DND-41 (cell line): ENCODE data around the gene AHCYL2.

ENCODE experiments used
- ATAC-seq: fragments of 200-7000 bp; cut with Tn5 transposase; 3 replicates; pipeline ENCODE4 v1.9.1; 2021; ENCODE audit warnings: low read depth; ENCODE audit not compliant: insufficient read depth
- DNase-seq: peaks from one replicate; pipeline ENCODE4 v3.0.0-alpha.2; 2020
- H2AFZ ChIP-seq: 2 replicates; pipeline ENCODE4 v1.6.0; 2012; ENCODE audit warnings: low read depth, low read length
- H3K27ac ChIP-seq: 2 replicates; pipeline ENCODE4 v1.5.1; 2012; ENCODE audit warnings: low read length, inconsistent platforms
- H3K27me3 ChIP-seq: fragments of 200-600 bp; sonication (generic); 2 replicates; pipeline ENCODE4 v1.6.0; 2012; ENCODE audit warnings: low read length, mild to moderate bottlenecking, inconsistent platforms; ENCODE audit not compliant: insufficient read depth, poor library complexity
- H3K36me3 ChIP-seq: 2 replicates; pipeline ENCODE4 v1.5.1; 2012; ENCODE audit warnings: low read length, inconsistent platforms; ENCODE audit not compliant: insufficient read depth
- H3K4me1 ChIP-seq: 2 replicates; pipeline ENCODE4 v1.5.1; 2012; ENCODE audit warnings: mild to moderate bottlenecking, low read length; ENCODE audit not compliant: insufficient read depth
- H3K4me2 ChIP-seq: 2 replicates; pipeline ENCODE4 v1.6.0; 2012; ENCODE audit warnings: mild to moderate bottlenecking, moderate library complexity, low read length, inconsistent platforms; ENCODE audit not compliant: insufficient read depth
- H3K4me3 ChIP-seq, 2 experiments: fragments of 200-600 bp in 1 of 2; shearing (Covaris generic) in 1 of 2; 2 replicates each; pipeline ENCODE4 v1.5.1; 2012 to 2016; ENCODE audit warnings: inconsistent platforms in 2 of 2, low read length in 2 of 2, mild to moderate bottlenecking in 2 of 2, low read depth in 1 of 2, moderate library complexity in 1 of 2
- H3K79me2 ChIP-seq: 2 replicates; pipeline ENCODE4 v1.6.0; 2012; ENCODE audit warnings: low read length, inconsistent platforms; ENCODE audit not compliant: insufficient read depth
- H3K9ac ChIP-seq: 2 replicates; pipeline ENCODE4 v1.6.0; 2012; ENCODE audit warnings: low read depth, mild to moderate bottlenecking, inconsistent platforms, low read length, moderate library complexity
- H3K9me3 ChIP-seq: 2 replicates; pipeline ENCODE4 v1.5.1; 2012; ENCODE audit warnings: low read length, moderate library complexity, mild to moderate bottlenecking, inconsistent platforms; ENCODE audit not compliant: insufficient read depth, severe bottlenecking
- H4K20me1 ChIP-seq: 2 replicates; pipeline ENCODE4 v1.6.0; 2012; ENCODE audit warnings: low read length; ENCODE audit not compliant: insufficient read depth
- EZH2 ChIP-seq: IDR thresholded peaks from 3 replicates; pipeline ENCODE4 v1.6.1; 2012; ENCODE audit warnings: borderline replicate concordance, low read depth, mild to moderate bottlenecking, moderate library complexity, low read length, inconsistent platforms; ENCODE audit not compliant: severe bottlenecking
- TF ChIP-seq, protein P1 (sequence below): IDR thresholded peaks from 2 replicates; pipeline ENCODE4 v1.5.1; 2012; ENCODE audit warnings: borderline replicate concordance, low read length, moderate library complexity, mild to moderate bottlenecking; ENCODE audit not compliant: poor library complexity, severe bottlenecking; ENCODE audit errors: extremely low read depth

AHCYL2 gene

DNA sequence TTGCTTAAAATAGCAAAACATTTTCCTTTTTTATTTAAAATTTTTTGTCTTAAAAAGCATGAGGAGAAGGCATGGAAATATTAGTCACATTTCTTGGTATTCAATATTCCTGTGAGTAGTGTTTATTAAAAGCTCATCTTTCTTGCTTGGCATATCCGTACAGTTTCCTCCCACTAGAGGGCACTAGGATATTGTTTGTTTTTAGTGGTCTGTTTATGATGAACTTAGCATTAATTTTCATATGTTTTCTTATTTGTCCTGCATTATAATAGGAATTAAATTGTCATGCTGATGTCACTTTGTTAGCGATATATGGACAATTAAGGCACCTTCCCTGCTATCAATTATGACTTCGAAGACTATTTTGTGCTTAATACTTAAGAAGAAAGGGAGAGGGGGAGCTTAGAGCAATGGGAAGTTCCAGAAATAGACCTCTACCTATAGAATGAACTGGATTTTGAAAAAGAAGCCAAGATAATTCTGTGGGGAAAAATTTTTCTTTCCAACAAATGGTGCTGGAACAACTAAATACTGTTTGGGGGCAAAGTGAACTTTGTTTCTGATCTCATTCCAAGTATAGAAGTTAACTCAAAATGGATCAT, 118.4 kb downstream of the AHCYL2 start:
- H3K4me3 ChIP-seq, result no peak overlapping the region
- no peaks in the 10 kb centered on the region for H3K36me3 ChIP-seq
- no peaks in the 10 kb centered on the region for H3K27me3 ChIP-seq
- H3K4me1 ChIP-seq, result peaks cover 12% of the 10 kb centered on the region
- no peak overlapping the region for H3K27ac ChIP-seq
- ATAC-seq (peak; percentile 75), DNase-seq (peak; percentile 15)
- no peaks in the 10 kb centered on the region for H3K79me2 ChIP-seq
- H4K20me1 ChIP-seq, result no peaks in the 10 kb centered on the region
- H3K4me2 ChIP-seq, result no peak overlapping the region
- no peak overlapping the region for H2AFZ ChIP-seq
- no peak overlapping the region for H3K9ac ChIP-seq
- no peaks in the 10 kb centered on the region for H3K9me3 ChIP-seq
- TF ChIP-seq, protein P1, sequence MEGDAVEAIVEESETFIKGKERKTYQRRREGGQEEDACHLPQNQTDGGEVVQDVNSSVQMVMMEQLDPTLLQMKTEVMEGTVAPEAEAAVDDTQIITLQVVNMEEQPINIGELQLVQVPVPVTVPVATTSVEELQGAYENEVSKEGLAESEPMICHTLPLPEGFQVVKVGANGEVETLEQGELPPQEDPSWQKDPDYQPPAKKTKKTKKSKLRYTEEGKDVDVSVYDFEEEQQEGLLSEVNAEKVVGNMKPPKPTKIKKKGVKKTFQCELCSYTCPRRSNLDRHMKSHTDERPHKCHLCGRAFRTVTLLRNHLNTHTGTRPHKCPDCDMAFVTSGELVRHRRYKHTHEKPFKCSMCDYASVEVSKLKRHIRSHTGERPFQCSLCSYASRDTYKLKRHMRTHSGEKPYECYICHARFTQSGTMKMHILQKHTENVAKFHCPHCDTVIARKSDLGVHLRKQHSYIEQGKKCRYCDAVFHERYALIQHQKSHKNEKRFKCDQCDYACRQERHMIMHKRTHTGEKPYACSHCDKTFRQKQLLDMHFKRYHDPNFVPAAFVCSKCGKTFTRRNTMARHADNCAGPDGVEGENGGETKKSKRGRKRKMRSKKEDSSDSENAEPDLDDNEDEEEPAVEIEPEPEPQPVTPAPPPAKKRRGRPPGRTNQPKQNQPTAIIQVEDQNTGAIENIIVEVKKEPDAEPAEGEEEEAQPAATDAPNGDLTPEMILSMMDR, result peak; percentile 83
- TF ChIP-seq EZH2, result no peak

GRCh38 chr7:129347330-129347729, 122.5 kb downstream of the AHCYL2 start:
- no peak for DNase-seq
- no peak overlapping the region for H3K27ac ChIP-seq
- TF ChIP-seq, protein P1, result no peak
- TF ChIP-seq EZH2, result no peak
- no peaks in the 10 kb centered on the region for H3K4me1 ChIP-seq
- no peaks in the 10 kb centered on the region for H3K36me3 ChIP-seq
- H3K4me2 ChIP-seq, result no peak overlapping the region
- no peak overlapping the region for H2AFZ ChIP-seq
- no peaks in the 10 kb centered on the region for H3K27me3 ChIP-seq
- no peak for ATAC-seq
- no peaks in the 10 kb centered on the region for H3K9me3 ChIP-seq
- no peak overlapping the region for H3K4me3 ChIP-seq
- H4K20me1 ChIP-seq, result no peaks in the 10 kb centered on the region
- H3K9ac ChIP-seq, result no peak overlapping the region
- no peaks in the 10 kb centered on the region for H3K79me2 ChIP-seq

GRCh38 chr7:129348023-129348740, 123.4 kb downstream of the AHCYL2 start:
- Histone ChIP-seq H3K27ac (no peak overlapping the region), H3K4me3 (no peak overlapping the region), H3K4me1 (no peaks in the 10 kb centered on the region), H3K9ac (no peak overlapping the region), H3K79me2 (no peaks in the 10 kb centered on the region), H3K36me3 (no peaks in the 10 kb centered on the region), H4K20me1 (no peaks in the 10 kb centered on the region), H3K27me3 (no peaks in the 10 kb centered on the region), H2AFZ (no peak overlapping the region), H3K4me2 (no peak overlapping the region), H3K9me3 (no peaks in the 10 kb centered on the region)
- TF ChIP-seq, protein P1, result no peak
- no peak for TF ChIP-seq EZH2
- DNase-seq (no peak), ATAC-seq (no peak)
